AG10803 (cell line): Measurements from ENCODE around the gene PSRC1.

ENCODE experiments used
- DNase-seq: peaks from one replicate; pipeline ENCODE4 v3.0.0; 2010; ENCODE audit warnings: low read depth
- H3K4me3 ChIP-seq: 2 replicates; pipeline ENCODE4 v1.5.1; 2011; ENCODE audit warnings: mild to moderate bottlenecking, low read length, control low read depth
- TF ChIP-seq, protein P1 (sequence below): conservative IDR thresholded peaks from 2 replicates; pipeline ENCODE4 v1.5.1; 2011; ENCODE audit warnings: mild to moderate bottlenecking, low read length, control low read depth, inconsistent platforms

Gene PSRC1

DNA sequence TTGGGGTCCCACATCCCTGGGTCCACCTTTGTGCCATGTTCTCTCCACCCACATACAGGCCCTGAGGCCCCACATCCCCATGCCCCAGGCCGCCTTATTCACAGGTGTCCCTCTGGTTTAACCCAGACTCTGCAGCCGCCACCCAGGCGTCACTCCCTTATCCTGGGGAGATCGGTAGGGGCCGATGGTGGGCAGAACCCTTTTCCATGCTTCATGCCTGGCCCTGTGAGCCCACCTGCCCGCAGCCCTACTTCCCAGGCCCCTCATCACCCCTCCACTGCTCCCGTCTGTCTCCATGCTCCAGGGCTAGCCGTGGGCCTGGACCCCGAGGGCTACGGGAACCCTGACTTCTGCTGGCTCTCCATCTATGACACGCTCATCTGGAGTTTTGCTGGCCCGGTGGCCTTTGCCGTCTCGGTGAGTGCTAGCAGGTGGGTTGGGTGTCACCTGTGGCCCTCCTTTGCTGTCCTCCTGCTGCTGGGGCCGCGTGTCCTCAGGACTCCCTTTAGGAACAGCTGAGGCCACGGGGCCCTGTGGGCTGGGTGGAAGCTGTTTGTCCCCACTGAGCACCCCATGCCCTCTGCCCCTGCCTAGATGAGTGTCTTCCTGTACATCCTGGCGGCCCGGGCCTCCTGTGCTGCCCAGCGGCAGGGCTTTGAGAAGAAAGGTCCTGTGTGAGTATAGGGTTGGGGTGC is 12.2 kb downstream of the PSRC1 start:
- no peak for DNase-seq
- H3K4me3 ChIP-seq: no peak overlapping the region
- TF ChIP-seq, protein P1, sequence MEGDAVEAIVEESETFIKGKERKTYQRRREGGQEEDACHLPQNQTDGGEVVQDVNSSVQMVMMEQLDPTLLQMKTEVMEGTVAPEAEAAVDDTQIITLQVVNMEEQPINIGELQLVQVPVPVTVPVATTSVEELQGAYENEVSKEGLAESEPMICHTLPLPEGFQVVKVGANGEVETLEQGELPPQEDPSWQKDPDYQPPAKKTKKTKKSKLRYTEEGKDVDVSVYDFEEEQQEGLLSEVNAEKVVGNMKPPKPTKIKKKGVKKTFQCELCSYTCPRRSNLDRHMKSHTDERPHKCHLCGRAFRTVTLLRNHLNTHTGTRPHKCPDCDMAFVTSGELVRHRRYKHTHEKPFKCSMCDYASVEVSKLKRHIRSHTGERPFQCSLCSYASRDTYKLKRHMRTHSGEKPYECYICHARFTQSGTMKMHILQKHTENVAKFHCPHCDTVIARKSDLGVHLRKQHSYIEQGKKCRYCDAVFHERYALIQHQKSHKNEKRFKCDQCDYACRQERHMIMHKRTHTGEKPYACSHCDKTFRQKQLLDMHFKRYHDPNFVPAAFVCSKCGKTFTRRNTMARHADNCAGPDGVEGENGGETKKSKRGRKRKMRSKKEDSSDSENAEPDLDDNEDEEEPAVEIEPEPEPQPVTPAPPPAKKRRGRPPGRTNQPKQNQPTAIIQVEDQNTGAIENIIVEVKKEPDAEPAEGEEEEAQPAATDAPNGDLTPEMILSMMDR: no peak

- no peak overlapping the region for H3K4me3 ChIP-seq
- DNase-seq: no peak
- TF ChIP-seq, protein P1: no peak
These were observed 12.8 kb downstream of the PSRC1 start for GRCh38 chr1:109269981-109270622.

- TF ChIP-seq, protein P1: no peak
- DNase-seq: no peak
- no peak overlapping the region for H3K4me3 ChIP-seq
These were observed 13.5 kb downstream of the PSRC1 start for GRCh38 chr1:109269212-109269980.

DNA sequence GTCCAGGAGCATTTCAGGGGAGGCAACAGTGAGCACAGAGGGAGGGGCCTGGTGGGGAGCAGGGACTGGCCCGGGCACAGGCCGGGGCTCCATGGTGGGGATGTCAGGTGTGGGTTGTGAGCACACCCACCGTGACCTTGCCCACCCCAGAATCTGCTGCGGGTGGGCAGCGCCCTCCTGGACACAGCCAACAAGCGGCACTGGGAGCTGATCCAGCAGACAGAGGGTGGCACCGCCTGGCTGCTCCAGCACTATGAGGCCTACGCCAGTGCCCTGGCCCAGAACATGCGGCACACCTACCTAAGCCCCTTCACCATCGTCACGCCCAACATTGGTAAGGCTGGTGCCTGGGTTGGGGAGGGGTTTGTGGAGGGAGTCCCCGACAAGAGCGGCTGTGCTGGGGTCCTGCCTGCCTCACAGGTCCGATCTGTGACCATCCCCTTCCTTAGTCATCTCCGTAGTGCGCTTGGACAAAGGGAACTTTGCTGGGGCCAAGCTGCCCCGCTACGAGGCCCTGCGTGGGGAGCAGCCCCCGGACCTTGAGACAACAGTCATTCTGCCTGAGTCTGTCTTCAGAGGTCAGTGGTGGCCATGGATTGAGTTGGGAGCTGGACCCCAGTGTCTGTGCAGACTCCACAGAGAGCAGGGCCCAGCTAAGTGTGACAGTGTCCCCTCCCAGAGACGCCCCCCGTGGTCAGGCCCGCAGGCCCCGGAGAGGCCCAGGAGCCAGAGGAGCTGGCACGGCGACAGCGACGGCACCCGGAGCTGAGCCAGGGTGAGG is 14.3 kb downstream of the PSRC1 start:
- no peak overlapping the region for H3K4me3 ChIP-seq
- TF ChIP-seq, protein P1: no peak
- DNase-seq: no peak

DNA sequence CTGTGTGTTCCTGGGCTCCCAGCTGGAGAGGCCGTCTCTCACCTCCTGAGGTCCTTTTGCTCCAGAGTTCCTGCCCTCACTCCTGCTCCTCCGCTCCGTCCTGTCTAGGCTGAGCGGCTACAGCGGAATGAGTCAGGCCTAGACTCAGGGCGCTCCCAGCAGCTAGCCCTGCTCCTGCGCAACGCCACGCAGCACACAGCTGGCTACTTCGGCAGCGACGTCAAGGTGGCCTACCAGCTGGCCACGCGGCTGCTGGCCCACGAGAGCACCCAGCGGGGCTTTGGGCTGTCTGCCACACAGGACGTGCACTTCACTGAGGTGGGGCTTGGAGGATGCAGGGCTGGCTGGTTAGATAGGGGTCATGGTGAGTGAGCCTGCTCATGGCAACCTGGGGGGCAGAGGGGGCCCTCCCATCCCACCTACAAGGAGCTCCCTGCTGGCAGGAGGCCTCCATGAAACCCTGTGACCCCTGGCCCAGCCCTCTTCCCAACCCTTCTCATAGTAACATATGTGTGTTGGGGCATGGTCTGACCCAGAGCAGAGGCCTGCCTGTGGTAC is 15.1 kb downstream of the PSRC1 start:
- TF ChIP-seq, protein P1: no peak
- no peak for DNase-seq
- H3K4me3 ChIP-seq: no peak overlapping the region

DNA sequence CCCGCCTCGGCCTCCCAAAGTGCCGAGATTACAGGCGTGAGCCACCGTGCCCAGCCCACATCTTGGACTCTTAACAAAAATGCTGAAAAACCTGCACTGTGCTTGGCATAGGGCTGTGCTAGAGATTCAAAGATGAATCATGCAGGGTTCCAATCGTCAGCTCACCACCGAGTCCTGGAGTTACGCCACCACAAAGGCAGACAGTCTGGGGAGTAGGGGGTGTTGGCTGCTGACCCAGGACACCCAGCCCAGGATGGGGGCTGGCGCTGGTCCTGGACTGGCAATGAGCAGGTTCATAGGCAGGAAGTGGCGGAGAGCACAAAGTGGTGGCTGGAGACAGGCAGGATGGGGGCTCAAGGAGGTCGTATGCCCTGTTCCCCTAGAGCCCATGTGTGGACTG is 16.0 kb downstream of the PSRC1 start:
- no peak overlapping the region for H3K4me3 ChIP-seq
- peak; percentile 63 for DNase-seq
- TF ChIP-seq, protein P1: no peak
